ENCODE measurements around the gene PKDCC.

The PKDCC gene

GRCh38 chr2:42047488-42048298 lies at the start of gene PKDCC:
TSS of gene PKDCC (plus strand) at chr2:42048021. CDS start at chr2:42048200, 179 bp downstream.
- peak; percentile 29 for DNase-seq

- DNase-seq, result no peak
Observed at GRCh38 chr2:41998186-41999127, 49.4 kb upstream of the PKDCC start.

GRCh38 chr2:41999128-41999480 lies 48.7 kb upstream of the PKDCC start:
- no peak for DNase-seq

GRCh38 chr2:41999592-42000281 lies 48.1 kb upstream of the PKDCC start:
- no peak for DNase-seq

GRCh38 chr2:42001711-42002201 lies 46.1 kb upstream of the PKDCC start:
- no peak for DNase-seq

- no peak for DNase-seq
Observed at GRCh38 chr2:42007551-42007950, 40.3 kb upstream of the PKDCC start.

- no peak for DNase-seq
Observed at GRCh38 chr2:42008241-42008921, 39.4 kb upstream of the PKDCC start.

GRCh38 chr2:42009657-42010580 lies 37.9 kb upstream of the PKDCC start:
- DNase-seq, result no peak

- no peak for DNase-seq
Observed at GRCh38 chr2:42010743-42011298, 37.0 kb upstream of the PKDCC start.

GRCh38 chr2:42012137-42012536 lies 35.7 kb upstream of the PKDCC start:
- no peak for DNase-seq

GRCh38 chr2:42012651-42013050 lies 35.2 kb upstream of the PKDCC start:
- no peak for DNase-seq

GRCh38 chr2:42013409-42013808 lies 34.4 kb upstream of the PKDCC start:
- DNase-seq, result no peak

GRCh38 chr2:42021464-42021863 lies 26.4 kb upstream of the PKDCC start:
- DNase-seq, result no peak

GRCh38 chr2:42025151-42025582 lies 22.7 kb upstream of the PKDCC start:
- DNase-seq, result no peak

- no peak for DNase-seq
Observed at GRCh38 chr2:42026272-42026671, 21.5 kb upstream of the PKDCC start.

- DNase-seq, result no peak
Observed at GRCh38 chr2:42028571-42029148, 19.2 kb upstream of the PKDCC start.

GRCh38 chr2:42029171-42029570 lies 18.6 kb upstream of the PKDCC start:
- no peak for DNase-seq

- no peak for DNase-seq
Observed at GRCh38 chr2:42029639-42030199, 18.1 kb upstream of the PKDCC start.

- no peak for DNase-seq
Observed at GRCh38 chr2:42030200-42030759, 17.5 kb upstream of the PKDCC start.

- no peak for DNase-seq
Observed at GRCh38 chr2:42030829-42031228, 17.0 kb upstream of the PKDCC start.

Data from CD4-positive, alpha-beta T cell treated with Interleukin-12 subunit alpha and Interleukin-12 subunit beta, for 1 hour (primary cell).